Endothelial cell of umbilical vein (primary cell): ENCODE data around the gene MORC4. TPM values are rescaled to one million over a fixed set of nuclear protein-coding genes. Genes with fewer than 3 reads are reported as not detected.

Source experiments
- BruUV-seq: library from RNA; stranded (reverse); fragments of 400-500 nt; replicated peaks from 2 replicates; lab custom pipeline; 2021; lab: Mats Ljungman, UMichigan
- CTCF ChIA-PET: fragments of 300-600, 350-600 bp; sonication (Branson Sonifier 250); formaldehyde crosslinking; loops from one replicate; lab custom pipeline; 2021; ENCODE audit warnings: antibody characterized with exemption, inconsistent platforms; lab: Charles Lee
- POLR2A ChIA-PET: fragments of 300-600, 350-600 bp; sonication (Branson Sonifier 250); formaldehyde crosslinking; loops from one replicate; lab custom pipeline; 2021; ENCODE audit warnings: antibody characterized with exemption, inconsistent platforms; lab: Charles Lee
- DNase-seq: peaks from one replicate; pipeline ENCODE4 v3.0.0-alpha.2; 2011; ENCODE audit warnings: low read depth, low spot score
- FAIRE-seq: peaks from 2 replicates; lab custom pipeline; 2011; peaks lifted over from hg19 to GRCh38; lab: Jason Lieb, UNC
- H2AFZ ChIP-seq: 2 replicates; pipeline ENCODE4 v1.6.0; 2012; ENCODE audit warnings: low read depth, low read length, control low read depth, inconsistent platforms
- H3K27ac ChIP-seq: 2 replicates; pipeline ENCODE4 v1.5.1; 2011; ENCODE audit warnings: low read depth, mild to moderate bottlenecking, control low read depth, low read length, moderate library complexity; ENCODE audit not compliant: insufficient read depth
- H3K27me3 ChIP-seq, 2 experiments: 2 replicates each; pipeline versions ENCODE4 v1.6.0 to v1.6.1; 2011; ENCODE audit warnings: low read length in 2 of 2, mixed read lengths in 1 of 2; ENCODE audit not compliant: control insufficient read depth in 2 of 2, insufficient read depth in 2 of 2
- H3K36me3 ChIP-seq, 2 experiments: 2 replicates in 1 of 2; 3 replicates in 1 of 2; pipeline ENCODE4 v1.5.1; 2011; ENCODE audit warnings: low read length in 2 of 2, mild to moderate bottlenecking in 1 of 2, moderate library complexity in 1 of 2; ENCODE audit not compliant: control insufficient read depth in 2 of 2, insufficient read depth in 2 of 2; ENCODE audit errors: extremely low read depth in 1 of 2
- H3K4me1 ChIP-seq: 3 replicates; pipeline ENCODE4 v1.5.1; 2011; ENCODE audit warnings: mild to moderate bottlenecking, low read length; ENCODE audit not compliant: control insufficient read depth, insufficient read depth; ENCODE audit errors: extremely low read depth
- H3K4me2 ChIP-seq: 2 replicates; pipeline ENCODE4 v1.6.1; 2011; ENCODE audit warnings: low read length, control low read depth, mixed read lengths; ENCODE audit not compliant: insufficient read depth
- H3K4me3 ChIP-seq, 3 experiments: fragments of 200-600 bp in 1 of 3; sonication (generic), shearing (Covaris generic) in 1 of 3; replicated peaks in 1 of 3; 2 replicates each; pipeline ENCODE4 v1.5.1; 2011 to 2016; ENCODE audit warnings: control low read depth in 3 of 3, low read length in 3 of 3, mild to moderate bottlenecking in 2 of 3, inconsistent platforms in 1 of 3, low read depth in 1 of 3, moderate library complexity in 1 of 3; ENCODE audit not compliant: insufficient read depth in 1 of 3
- H3K79me2 ChIP-seq: 2 replicates; pipeline ENCODE4 v1.6.0; 2012; ENCODE audit warnings: low read length, inconsistent platforms; ENCODE audit not compliant: control insufficient read depth, insufficient read depth
- H3K9ac ChIP-seq: replicated peaks from 2 replicates; pipeline ENCODE3; 2011; ENCODE audit warnings: low read length, control low read depth; ENCODE audit not compliant: insufficient read depth; ENCODE audit errors: extremely low read depth
- H3K9me1 ChIP-seq: replicated peaks from 3 replicates; pipeline ENCODE4 v1.6.0; 2011; ENCODE audit warnings: mild to moderate bottlenecking, low read length; ENCODE audit not compliant: control insufficient read depth, insufficient read depth; ENCODE audit errors: extremely low read depth
- H3K9me3 ChIP-seq: replicated peaks from 2 replicates; pipeline ENCODE4 v1.5.1; 2012; ENCODE audit warnings: low read length, inconsistent platforms; ENCODE audit not compliant: control insufficient read depth, insufficient read depth
- H4K20me1 ChIP-seq: replicated peaks from 2 replicates; pipeline ENCODE3; 2011; ENCODE audit warnings: mild to moderate bottlenecking, low read length; ENCODE audit not compliant: control insufficient read depth, insufficient read depth; ENCODE audit errors: extremely low read depth
- EZH2 ChIP-seq: IDR thresholded peaks from 2 replicates; pipeline ENCODE4 v1.6.1; 2012; ENCODE audit warnings: borderline replicate concordance, low read depth, mild to moderate bottlenecking, moderate library complexity, low read length, inconsistent platforms; ENCODE audit not compliant: severe bottlenecking
- FOS ChIP-seq: IDR thresholded peaks from 2 replicates; pipeline ENCODE4 v1.6.1; 2011; ENCODE audit warnings: mild to moderate bottlenecking, low read length, moderate library complexity, borderline replicate concordance; ENCODE audit not compliant: insufficient read depth
- GATA2 ChIP-seq: IDR thresholded peaks from 2 replicates; pipeline ENCODE4 v1.7.0; 2011; ENCODE audit warnings: low read depth, mild to moderate bottlenecking, moderate library complexity, mixed read lengths, low read length; ENCODE audit not compliant: insufficient read length, insufficient read depth
- JUN ChIP-seq: IDR thresholded peaks from 2 replicates; pipeline ENCODE4 v1.6.1; 2011; ENCODE audit warnings: borderline replicate concordance, low read depth; ENCODE audit not compliant: insufficient read length, insufficient read depth
- MYC ChIP-seq: IDR thresholded peaks from one replicate; pipeline ENCODE4 v1.6.1; 2011; ENCODE audit warnings: mild to moderate bottlenecking, low read depth, low read length
- POLR2A ChIP-seq: IDR thresholded peaks from 2 replicates; pipeline ENCODE4 v1.6.1; 2012; ENCODE audit warnings: low read depth, mild to moderate bottlenecking, control low read depth, low read length
- POLR2AphosphoS5 ChIP-seq: IDR thresholded peaks from 2 replicates; pipeline ENCODE4 v1.6.1; 2012; ENCODE audit warnings: low read depth, mild to moderate bottlenecking, control low read depth, low read length, moderate library complexity; ENCODE audit not compliant: insufficient read depth
- dilution Hi-C: fragments of 300-500 bp; cut with MboI; formaldehyde crosslinking; loops from one replicate; pipeline ENCODE4 v1.15.0; 2019; ENCODE audit warnings: low sequenced_read_pairs; ENCODE audit not compliant: extremely low pct_ligation_motif_present
- intact Hi-C: fragments of 100-400 bp; cut with micrococcal nuclease; formaldehyde crosslinking; loops from one replicate; pipeline ENCODE4 v1.10.0; 2022
- polyA plus RNA-seq, 4 experiments: library from polyadenylated mRNA; depleted of rRNA in 3 of 4; stranded (reverse) in 3 of 4; unstranded in 1 of 4; fragments of >200 nt; gene quantifications; 2 replicates each; pipeline versions ENCODE4 v1.2.1 to v1.2.3, GENCODE V29; 2011 to 2012; ENCODE audit warnings: missing spikeins in 1 of 4
- total RNA-seq: library from RNA; stranded (reverse); gene quantifications from 2 replicates; pipeline ENCODE4 v1.2.3, GENCODE V29; 2021
- TF ChIP-seq, protein P1 (sequence below), 2 donors: IDR thresholded peaks; 1 replicate in 1 of 2; 2 replicates in 1 of 2; pipeline ENCODE4 v1.5.1; 2011; ENCODE audit warnings: low read length in 2 of 2, mild to moderate bottlenecking in 2 of 2, moderate library complexity in 2 of 2, control low read depth in 1 of 2, inconsistent platforms in 1 of 2, low read depth in 1 of 2; ENCODE audit not compliant: insufficient read depth in 1 of 2; ENCODE audit errors: extremely low read depth in 1 of 2
- TF ChIP-seq, protein P2 (sequence below): IDR thresholded peaks from 2 replicates; pipeline ENCODE4 v1.6.1; 2011; ENCODE audit not compliant: insufficient read depth, insufficient read length

MORC4 gene
- total and polyA plus RNA-seq, 2 donors (not counting 3 experiments of a cell fraction or from before 2014, with no cell fraction given): 4.3 to 12.0 TPM

DNA sequence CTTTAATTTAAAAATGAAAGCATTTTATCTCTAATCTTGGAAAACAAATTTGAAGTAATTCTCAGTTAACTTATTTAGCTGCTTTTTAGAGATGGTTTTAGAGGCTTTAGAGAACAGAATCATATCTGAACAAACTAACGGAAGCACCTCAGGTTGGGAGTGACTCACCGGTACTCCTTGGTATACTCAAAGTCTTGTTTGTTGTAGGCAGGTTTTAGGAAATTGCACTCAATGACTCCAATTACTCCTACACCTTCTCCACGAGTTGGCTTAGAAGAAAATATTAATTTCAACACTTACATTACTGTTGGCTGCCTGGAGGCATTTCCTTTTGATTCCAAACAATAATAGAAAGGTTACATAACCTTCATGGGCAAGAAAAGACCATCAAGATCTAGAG, 23.6 kb downstream of the MORC4 start:
- no peaks in the 10 kb centered on the region for H3K36me3 ChIP-seq
- DNase-seq (no peak), FAIRE-seq (no peak)
- H3K9ac ChIP-seq: no peak overlapping the region
- H3K4me2 ChIP-seq: no peak overlapping the region
- intact Hi-C loops: no loop called here
- no peak overlapping the region for H3K27ac ChIP-seq
- no peak overlapping the region for H3K4me3 ChIP-seq
- no peaks in the 10 kb centered on the region for H3K27me3 ChIP-seq
- TF ChIP-seq EZH2: no peak
- no peak for TF ChIP-seq FOS
- TF ChIP-seq POLR2A: no peak
- TF ChIP-seq, protein P1, sequence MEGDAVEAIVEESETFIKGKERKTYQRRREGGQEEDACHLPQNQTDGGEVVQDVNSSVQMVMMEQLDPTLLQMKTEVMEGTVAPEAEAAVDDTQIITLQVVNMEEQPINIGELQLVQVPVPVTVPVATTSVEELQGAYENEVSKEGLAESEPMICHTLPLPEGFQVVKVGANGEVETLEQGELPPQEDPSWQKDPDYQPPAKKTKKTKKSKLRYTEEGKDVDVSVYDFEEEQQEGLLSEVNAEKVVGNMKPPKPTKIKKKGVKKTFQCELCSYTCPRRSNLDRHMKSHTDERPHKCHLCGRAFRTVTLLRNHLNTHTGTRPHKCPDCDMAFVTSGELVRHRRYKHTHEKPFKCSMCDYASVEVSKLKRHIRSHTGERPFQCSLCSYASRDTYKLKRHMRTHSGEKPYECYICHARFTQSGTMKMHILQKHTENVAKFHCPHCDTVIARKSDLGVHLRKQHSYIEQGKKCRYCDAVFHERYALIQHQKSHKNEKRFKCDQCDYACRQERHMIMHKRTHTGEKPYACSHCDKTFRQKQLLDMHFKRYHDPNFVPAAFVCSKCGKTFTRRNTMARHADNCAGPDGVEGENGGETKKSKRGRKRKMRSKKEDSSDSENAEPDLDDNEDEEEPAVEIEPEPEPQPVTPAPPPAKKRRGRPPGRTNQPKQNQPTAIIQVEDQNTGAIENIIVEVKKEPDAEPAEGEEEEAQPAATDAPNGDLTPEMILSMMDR (IDR thresholded peaks at IDR 0.05; ENCODE audit: extremely low read depth in 1 of 2, insufficient read depth in 1 of 2, low read depth in 1 of 2, low read length in 2 of 2): no peak
- TF ChIP-seq, protein P2, sequence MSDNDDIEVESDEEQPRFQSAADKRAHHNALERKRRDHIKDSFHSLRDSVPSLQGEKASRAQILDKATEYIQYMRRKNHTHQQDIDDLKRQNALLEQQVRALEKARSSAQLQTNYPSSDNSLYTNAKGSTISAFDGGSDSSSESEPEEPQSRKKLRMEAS: no peak
- no peak for TF ChIP-seq MYC
- no peak for TF ChIP-seq GATA2
- TF ChIP-seq JUN: no peak
- no peak for TF ChIP-seq POLR2AphosphoS5
- BruUV-seq: no TSS peak
- no peaks in the 10 kb centered on the region for H3K9me3 ChIP-seq
- H3K4me1 ChIP-seq: no peaks in the 10 kb centered on the region
- ChIA-PET CTCF (no interaction called here), POLR2A (no interaction called here)
- dilution Hi-C loops: no loop called here
- H2AFZ ChIP-seq: no peak overlapping the region
- H4K20me1 ChIP-seq: no peaks in the 10 kb centered on the region
- no peaks in the 10 kb centered on the region for H3K79me2 ChIP-seq
- no peaks in the 10 kb centered on the region for H3K9me1 ChIP-seq
